HEK293T (cell line): ENCODE data around the gene HPSE2.
A peak's percentile ranks its signal among the peaks of the same experiment; 100 is the strongest.

ENCODE experiments used
- CTCF ChIA-PET: fragments of 350-600 bp; formaldehyde crosslinking; extraction: SDS; loops from one replicate; lab custom pipeline; 2021; ENCODE audit warnings: antibody characterized with exemption, inconsistent platforms; lab: Yijun Ruan, JAX
- POLR2A ChIA-PET: fragments of 350-600 bp; formaldehyde crosslinking; extraction: SDS; loops from one replicate; lab custom pipeline; 2020; ENCODE audit warnings: antibody characterized with exemption, inconsistent platforms; lab: Yijun Ruan, JAX
- DNase-seq: peaks from one replicate; pipeline ENCODE4 v3.0.0; 2012; ENCODE audit warnings: mixed read lengths; ENCODE audit errors: extremely low spot score
- ARNT ChIP-seq: fragments of 450-650 bp; IDR thresholded peaks from 2 replicates; pipeline ENCODE4 v1.6.1; 2017; ENCODE audit warnings: mild to moderate bottlenecking
- BHLHE40 ChIP-seq: fragments of 450-650 bp; IDR thresholded peaks from 2 replicates; pipeline ENCODE4 v1.6.1; 2016; ENCODE audit warnings: mild to moderate bottlenecking, moderate library complexity, borderline replicate concordance
- CTBP1 ChIP-seq: fragments of 450-650 bp; IDR thresholded peaks from 2 replicates; pipeline ENCODE4 v1.6.1; 2016; ENCODE audit warnings: borderline replicate concordance
- ELF4 ChIP-seq: fragments of 450-650 bp; IDR thresholded peaks from 2 replicates; pipeline ENCODE4 v1.6.1; 2017; ENCODE audit warnings: antibody characterized with exemption
- FOXA1 ChIP-seq: fragments of 450-650 bp; IDR thresholded peaks from 2 replicates; pipeline ENCODE4 v1.6.1; 2016; ENCODE audit warnings: mild to moderate bottlenecking
- FOXK2 ChIP-seq: fragments of 450-650 bp; IDR thresholded peaks from 2 replicates; pipeline ENCODE4 v1.6.1; 2016; ENCODE audit warnings: mild to moderate bottlenecking
- FOXM1 ChIP-seq: fragments of 450-650 bp; IDR thresholded peaks from 2 replicates; pipeline ENCODE4 v1.6.1; 2017; ENCODE audit warnings: mild to moderate bottlenecking, borderline replicate concordance
- HDGF ChIP-seq: fragments of 450-650 bp; IDR thresholded peaks from 2 replicates; pipeline ENCODE4 v1.6.1; 2017; ENCODE audit warnings: antibody characterized with exemption, borderline replicate concordance
- L3MBTL2 ChIP-seq: fragments of 450-650 bp; conservative IDR thresholded peaks from 2 replicates; pipeline ENCODE4 v1.6.1; 2016; ENCODE audit warnings: mild to moderate bottlenecking
- LEF1 ChIP-seq: fragments of 450-650 bp; IDR thresholded peaks from 2 replicates; pipeline ENCODE4 v1.6.1; 2017; ENCODE audit warnings: mild to moderate bottlenecking, borderline replicate concordance
- NFRKB ChIP-seq: fragments of 450-650 bp; IDR thresholded peaks from 2 replicates; pipeline ENCODE4 v1.6.1; 2016; ENCODE audit warnings: mild to moderate bottlenecking, moderate library complexity
- PKNOX1 ChIP-seq: fragments of 450-650 bp; IDR thresholded peaks from 2 replicates; pipeline ENCODE4 v1.6.1; 2016
- SP1 ChIP-seq: fragments of 450-650 bp; IDR thresholded peaks from 2 replicates; pipeline ENCODE4 v1.6.1; 2017
- SUZ12 ChIP-seq: fragments of 450-650 bp; IDR thresholded peaks from 2 replicates; pipeline ENCODE4 v1.6.1; 2016; ENCODE audit warnings: mild to moderate bottlenecking
- TARDBP ChIP-seq: fragments of 450-650 bp; IDR thresholded peaks from 2 replicates; pipeline ENCODE4 v1.6.1; 2016
- ZNF384 ChIP-seq: fragments of 450-650 bp; IDR thresholded peaks from 2 replicates; pipeline ENCODE4 v1.6.1; 2016

The HPSE2 gene

GRCh38 chr10:98920360-98920759 is 315.3 kb downstream of the HPSE2 start:
- CTCF ChIA-PET = no interaction called here
- DNase-seq = no peak
- TF ChIP-seq ARNT (no peak), FOXM1 (no peak), CTBP1 (no peak), NFRKB (no peak), SUZ12 (no peak), FOXA1 (no peak), FOXK2 (no peak), LEF1 (no peak), BHLHE40 (no peak), HDGF (no peak), PKNOX1 (no peak), TARDBP (no peak)
- POLR2A ChIA-PET = no interaction called here

- CTCF ChIA-PET = no interaction called here
- no peak for DNase-seq
- POLR2A ChIA-PET = no interaction called here
- TF ChIP-seq FOXA1 (no peak), LEF1 (no peak), TARDBP (no peak), NFRKB (no peak), SUZ12 (no peak), L3MBTL2 (no peak), FOXK2 (no peak), HDGF (no peak), FOXM1 (no peak), ELF4 (no peak), PKNOX1 (no peak)
Observed at GRCh38 chr10:98919899-98920298, 315.8 kb downstream of the HPSE2 start.

GRCh38 chr10:98917828-98918227 is 317.8 kb downstream of the HPSE2 start:
- no peak for TF ChIP-seq BHLHE40
- no peak for TF ChIP-seq SUZ12
- TF ChIP-seq LEF1 = no peak
- no peak for TF ChIP-seq TARDBP
- TF ChIP-seq CTBP1 = no peak
- TF ChIP-seq PKNOX1 = no peak
- no peak for TF ChIP-seq ZNF384
- TF ChIP-seq FOXM1 = no peak
- no peak for TF ChIP-seq ELF4
- no peak for TF ChIP-seq L3MBTL2
- TF ChIP-seq ARNT = no peak
- no peak for TF ChIP-seq FOXK2
- TF ChIP-seq NFRKB = no peak
- no peak for TF ChIP-seq SP1
- no peak for TF ChIP-seq FOXA1
- no peak for TF ChIP-seq HDGF
- DNase-seq = no peak
- ChIA-PET POLR2A (no interaction called here), CTCF (interaction anchor here (0.7 kb wide), 1 partner anchor 518 kb away, joined by 3 read pairs; no protein-coding TSS in a partner anchor)

GRCh38 chr10:98916526-98917125 is 319.0 kb downstream of the HPSE2 start:
- no peak for TF ChIP-seq ELF4
- TF ChIP-seq SP1 = no peak
- no peak for TF ChIP-seq FOXA1
- TF ChIP-seq LEF1 = no peak
- TF ChIP-seq FOXM1 = no peak
- TF ChIP-seq L3MBTL2 = no peak
- no peak for TF ChIP-seq HDGF
- TF ChIP-seq CTBP1 = no peak
- no peak for TF ChIP-seq NFRKB
- TF ChIP-seq BHLHE40 = no peak
- no peak for TF ChIP-seq FOXK2
- TF ChIP-seq SUZ12 = no peak
- TF ChIP-seq PKNOX1 = no peak
- TF ChIP-seq TARDBP = no peak
- no peak for TF ChIP-seq ZNF384
- TF ChIP-seq ARNT = no peak
- DNase-seq = peak; percentile 26
- POLR2A ChIA-PET = no interaction called here
- CTCF ChIA-PET = interaction anchor here (0.7 kb wide), 1 partner anchor 11 kb away, joined by 5 read pairs; no protein-coding TSS in a partner anchor

GRCh38 chr10:98915911-98916310 is 319.7 kb downstream of the HPSE2 start:
- ChIA-PET POLR2A (no interaction called here), CTCF (no interaction called here)
- no peak for TF ChIP-seq ZNF384
- TF ChIP-seq FOXA1 = no peak
- no peak for TF ChIP-seq LEF1
- TF ChIP-seq FOXK2 = no peak
- TF ChIP-seq FOXM1 = no peak
- no peak for TF ChIP-seq TARDBP
- TF ChIP-seq HDGF = no peak
- DNase-seq = no peak
